HG02884 (cell line): ENCODE data around the gene BDH1.
"Not testable (repeated sequence)": the region's sequence is repeated elsewhere in the genome, so short reads cannot be mapped to it uniquely, and the experiment has no call there.

Experiments used
- ATAC-seq: cut with Tn5 transposase; IDR thresholded peaks from one replicate; pipeline ENCODE4 v1.9.1; 2021; ENCODE audit warnings: mild to moderate bottlenecking, moderate library complexity; ENCODE audit not compliant: unreplicated experiment

The BDH1 gene

GRCh38 chr3:197555281-197556261 is at the start of gene BDH1:
TSS of gene BDH1 (minus strand) at chr3:197555968. CDS start at chr3:197546443, 9,525 bp downstream.
- ATAC-seq = peak; percentile 5

- ATAC-seq = no peak
Observed at GRCh38 chr3:197603317-197603933, 47.7 kb upstream of the BDH1 start.

GRCh38 chr3:197602351-197602750 is 46.6 kb upstream of the BDH1 start:
- ATAC-seq = not testable (repeated sequence)

GRCh38 chr3:197601566-197601840 is 45.7 kb upstream of the BDH1 start:
- not testable (repeated sequence) for ATAC-seq

GRCh38 chr3:197600796-197601565 is 45.2 kb upstream of the BDH1 start:
- ATAC-seq = no peak

GRCh38 chr3:197599089-197599765 is 43.5 kb upstream of the BDH1 start:
- ATAC-seq = peak; percentile 68

GRCh38 chr3:197598404-197598980 is 42.7 kb upstream of the BDH1 start:
- ATAC-seq = no peak

GRCh38 chr3:197597335-197597734 is 41.6 kb upstream of the BDH1 start:
- no peak for ATAC-seq

GRCh38 chr3:197595470-197596185 is 39.9 kb upstream of the BDH1 start:
- no peak for ATAC-seq

GRCh38 chr3:197593046-197593380 is 37.2 kb upstream of the BDH1 start:
- no peak for ATAC-seq

GRCh38 chr3:197592361-197593045 is 36.7 kb upstream of the BDH1 start:
- no peak for ATAC-seq

- no peak for ATAC-seq
Observed at GRCh38 chr3:197591816-197592215, 36.0 kb upstream of the BDH1 start.

- no peak for ATAC-seq
Observed at GRCh38 chr3:197590313-197590962, 34.7 kb upstream of the BDH1 start.

- ATAC-seq = no peak
Observed at GRCh38 chr3:197589545-197589944, 33.8 kb upstream of the BDH1 start.

- not testable (repeated sequence) for ATAC-seq
Observed at GRCh38 chr3:197586768-197587167, 31.0 kb upstream of the BDH1 start.

- no peak for ATAC-seq
Observed at GRCh38 chr3:197586181-197586580, 30.4 kb upstream of the BDH1 start.

- ATAC-seq = no peak
Observed at GRCh38 chr3:197584733-197585132, 29.0 kb upstream of the BDH1 start.

GRCh38 chr3:197583371-197583770 is 27.6 kb upstream of the BDH1 start:
- ATAC-seq = no peak

GRCh38 chr3:197580253-197580691 is 24.5 kb upstream of the BDH1 start:
- no peak for ATAC-seq
